Vagina (tissue), 2 donors: ENCODE measurements around the gene ART1. TPM values are rescaled to one million over a fixed set of nuclear protein-coding genes. Genes with fewer than 3 reads are reported as not detected.

ENCODE experiments used
- DNase-seq, 2 donors: peaks; one replicate each; pipeline ENCODE4 v3.0.0-alpha.2; 2017; ENCODE audit errors: extremely low spot score in 2 of 2
- H3K27ac ChIP-seq: fragments of 200-600 bp; sonication (generic); one replicate; pipeline ENCODE4 v1.5.1; 2019
- H3K27me3 ChIP-seq: fragments of 200-600 bp; sonication (generic); one replicate; pipeline ENCODE4 v1.5.1; 2019
- H3K36me3 ChIP-seq, 2 donors: fragments of 200-600 bp; sonication (generic); one replicate each; pipeline ENCODE4 v1.5.1; 2017 to 2019
- H3K4me1 ChIP-seq: fragments of 200-600 bp; sonication (generic); one replicate; pipeline ENCODE4 v1.5.1; 2019
- H3K4me3 ChIP-seq, 2 donors: fragments of 200-600 bp; sonication (generic); 1 replicate in 1 of 2; 2 replicates in 1 of 2; pipeline ENCODE4 v1.5.1; 2016 to 2019
- H3K9me3 ChIP-seq: fragments of 200-600 bp; sonication (generic); one replicate; pipeline ENCODE4 v1.5.1; 2019
- CTCF ChIP-seq, 3 experiments: fragments of 450-650 bp in 2 of 3; fragments of 200-600 bp in 1 of 3; sonication (generic) in 1 of 3; IDR thresholded peaks; one replicate each; pipeline ENCODE4 v1.5.1; 2017 to 2019; ENCODE audit warnings: antibody characterized with exemption in 3 of 3, mild to moderate bottlenecking in 2 of 3, moderate library complexity in 2 of 3
- POLR2A ChIP-seq, 2 donors: fragments of 450-650 bp; IDR thresholded peaks; one replicate each; pipeline ENCODE4 v1.6.1; 2017; ENCODE audit warnings: antibody characterized with exemption in 2 of 2, mild to moderate bottlenecking in 2 of 2, moderate library complexity in 2 of 2
- POLR2AphosphoS5 ChIP-seq, 2 donors: sonication (generic); formaldehyde crosslinking; IDR thresholded peaks; one replicate each; pipeline ENCODE4 v1.9.0; 2017; ENCODE audit warnings: antibody characterized with exemption in 2 of 2, mild to moderate bottlenecking in 2 of 2, low read depth in 1 of 2; ENCODE audit not compliant: insufficient read depth in 1 of 2
- intact Hi-C: fragments of 100-400 bp; cut with DNase I; formaldehyde crosslinking; loops from one replicate; pipeline ENCODE4 v1.15.1; 2023
- total RNA-seq: library from RNA; depleted of rRNA; stranded (reverse); fragments of >200 nt; gene quantifications from one replicate; pipeline ENCODE4 v1.2.3, GENCODE V29; 2016

The ART1 gene
- total RNA-seq, 1 donor from 2014 or later = not detected

- Histone ChIP-seq H3K4me3 (no peak overlapping the region), H3K4me1 (no peaks in the 10 kb centered on the region), H3K27ac (no peak overlapping the region), H3K27me3 (no peaks in the 10 kb centered on the region), H3K9me3 (no peaks in the 10 kb centered on the region), H3K36me3 (peaks cover 6 to 67% of the 10 kb centered on the region in 2 donors)
- intact Hi-C loops = no loop called here
- TF ChIP-seq POLR2A (IDR thresholded peaks at IDR 0.05) (no peak), POLR2AphosphoS5 (IDR thresholded peaks at IDR 0.05; ENCODE audit: insufficient read depth in 1 of 2, low read depth in 1 of 2) (no peak), CTCF (IDR thresholded peaks at IDR 0.05) (no peak)
- no peak for DNase-seq
These were observed 58.5 kb downstream of the ART1 start for GRCh38 chr11:3703383-3703782.

GRCh38 chr11:3707176-3707575 is 62.2 kb downstream of the ART1 start:
- no peak for TF ChIP-seq POLR2A (IDR thresholded peaks at IDR 0.05)
- no peak for TF ChIP-seq CTCF (IDR thresholded peaks at IDR 0.05)
- no peak for TF ChIP-seq POLR2AphosphoS5 (IDR thresholded peaks at IDR 0.05; ENCODE audit: insufficient read depth in 1 of 2, low read depth in 1 of 2)
- H3K4me3 ChIP-seq = no peak overlapping the region
- H3K27me3 ChIP-seq = no peaks in the 10 kb centered on the region
- intact Hi-C loops = no loop called here
- H3K9me3 ChIP-seq = no peaks in the 10 kb centered on the region
- DNase-seq = no peak
- H3K4me1 ChIP-seq = peaks cover 11% of the 10 kb centered on the region
- no peak overlapping the region for H3K27ac ChIP-seq
- peaks cover 6 to 46% of the 10 kb centered on the region in 2 donors for H3K36me3 ChIP-seq

- H3K4me1 ChIP-seq = peaks cover 11% of the 10 kb centered on the region
- TF ChIP-seq POLR2AphosphoS5 (IDR thresholded peaks at IDR 0.05; ENCODE audit: insufficient read depth in 1 of 2, low read depth in 1 of 2) (no peak), POLR2A (IDR thresholded peaks at IDR 0.05) (no peak), CTCF (IDR thresholded peaks at IDR 0.05) (no peak)
- H3K9me3 ChIP-seq = no peaks in the 10 kb centered on the region
- no peak overlapping the region for H3K4me3 ChIP-seq
- no peaks in the 10 kb centered on the region for H3K27me3 ChIP-seq
- intact Hi-C loops = no loop called here
- peaks cover 0 to 36% of the 10 kb centered on the region in 2 donors for H3K36me3 ChIP-seq
- no peak for DNase-seq
- no peak overlapping the region for H3K27ac ChIP-seq
These were observed 65.0 kb downstream of the ART1 start for GRCh38 chr11:3709977-3710376.

GRCh38 chr11:3710485-3711259 is 65.7 kb downstream of the ART1 start:
- intact Hi-C loops = no loop called here
- Histone ChIP-seq H3K27me3 (no peaks in the 10 kb centered on the region), H3K9me3 (no peaks in the 10 kb centered on the region), H3K4me1 (peaks cover 11% of the 10 kb centered on the region), H3K27ac (no peak overlapping the region), H3K4me3 (no peak overlapping the region), H3K36me3 (peaks cover 0 to 36% of the 10 kb centered on the region in 2 donors)
- TF ChIP-seq CTCF (IDR thresholded peaks at IDR 0.05) (no peak), POLR2AphosphoS5 (IDR thresholded peaks at IDR 0.05; ENCODE audit: insufficient read depth in 1 of 2, low read depth in 1 of 2) (no peak), POLR2A (IDR thresholded peaks at IDR 0.05) (no peak)
- DNase-seq = no peak

GRCh38 chr11:3712274-3712673 is 67.3 kb downstream of the ART1 start:
- H3K27me3 ChIP-seq = no peaks in the 10 kb centered on the region
- no peak for DNase-seq
- peaks cover 11% of the 10 kb centered on the region for H3K4me1 ChIP-seq
- H3K27ac ChIP-seq = no peak overlapping the region
- peaks cover 0 to 44% of the 10 kb centered on the region in 2 donors for H3K36me3 ChIP-seq
- H3K9me3 ChIP-seq = no peaks in the 10 kb centered on the region
- H3K4me3 ChIP-seq = no peak overlapping the region
- intact Hi-C loops = no loop called here
- TF ChIP-seq POLR2A (IDR thresholded peaks at IDR 0.05) (no peak), CTCF (IDR thresholded peaks at IDR 0.05) (no peak), POLR2AphosphoS5 (IDR thresholded peaks at IDR 0.05; ENCODE audit: insufficient read depth in 1 of 2, low read depth in 1 of 2) (no peak)
